ENCODE data around the gene SLC5A1. TPM values are rescaled to one million over a fixed set of nuclear protein-coding genes. Genes with fewer than 3 reads are reported as not detected.
A peak's percentile ranks its signal among the peaks of the same experiment; 100 is the strongest.

The SLC5A1 gene
- total and polyA plus RNA-seq, 2 donors from 2014 or later: 1.0 to 3.0 TPM

- FAIRE-seq (no peak), DNase-seq (peak in 1 of 5 donors; percentile 7)
- intact Hi-C loops (cut with DNase I): no loop called here
- no peaks in the 10 kb centered on the region for H3K36me3 ChIP-seq (ENCODE audit: control insufficient read depth in 2 of 3, insufficient read depth in 3 of 3, low read length in 3 of 3)
- H3K9ac ChIP-seq (ENCODE audit: low read length in 3 of 3): no peak overlapping the region
- H3K27me3 ChIP-seq (ENCODE audit: control insufficient read depth, insufficient read depth, low read length): no peaks in the 10 kb centered on the region
- no peaks in the 10 kb centered on the region for H3K9me3 ChIP-seq (ENCODE audit: control insufficient read depth in 2 of 3, insufficient read depth in 1 of 3, low read length in 3 of 3)
- no peak overlapping the region for H3K27ac ChIP-seq (ENCODE audit: low read depth in 2 of 2, low read length in 2 of 2)
- H3K4me1 ChIP-seq (ENCODE audit: control insufficient read depth in 2 of 3, insufficient read depth in 2 of 3, low read depth in 1 of 3, low read length in 3 of 3): no peaks in the 10 kb centered on the region
- TF ChIP-seq CTCF (IDR thresholded peaks at IDR 0.05; ENCODE audit: borderline replicate concordance, extremely low read depth, insufficient read depth): no peak
- no peak overlapping the region for H3K4me3 ChIP-seq (ENCODE audit: low read length in 3 of 3)
Measured at GRCh38 chr22:32103658-32104315, 60.7 kb downstream of the SLC5A1 start.

- no peaks in the 10 kb centered on the region for H3K4me1 ChIP-seq (ENCODE audit: control insufficient read depth in 2 of 3, insufficient read depth in 2 of 3, low read depth in 1 of 3, low read length in 3 of 3)
- no peaks in the 10 kb centered on the region for H3K36me3 ChIP-seq (ENCODE audit: control insufficient read depth in 2 of 3, insufficient read depth in 3 of 3, low read length in 3 of 3)
- DNase-seq (peak in 3 of 5 donors; percentile 38 to 68 (median 55)), FAIRE-seq (no peak)
- no peak overlapping the region for H3K27ac ChIP-seq (ENCODE audit: low read depth in 2 of 2, low read length in 2 of 2)
- no peaks in the 10 kb centered on the region for H3K9me3 ChIP-seq (ENCODE audit: control insufficient read depth in 2 of 3, insufficient read depth in 1 of 3, low read length in 3 of 3)
- no peaks in the 10 kb centered on the region for H3K27me3 ChIP-seq (ENCODE audit: control insufficient read depth, insufficient read depth, low read length)
- no peak overlapping the region for H3K4me3 ChIP-seq (ENCODE audit: low read length in 3 of 3)
- no peak overlapping the region for H3K9ac ChIP-seq (ENCODE audit: low read length in 3 of 3)
- no peak for TF ChIP-seq CTCF (IDR thresholded peaks at IDR 0.05; ENCODE audit: borderline replicate concordance, extremely low read depth, insufficient read depth)
- intact Hi-C loops (cut with DNase I): no loop called here
Measured at GRCh38 chr22:32106930-32107329, 63.9 kb downstream of the SLC5A1 start.

GRCh38 chr22:32112380-32112779, 69.3 kb downstream of the SLC5A1 start:
- Histone ChIP-seq H3K9ac (ENCODE audit: low read length in 3 of 3) (no peak overlapping the region), H3K27me3 (ENCODE audit: control insufficient read depth, insufficient read depth, low read length) (no peaks in the 10 kb centered on the region), H3K9me3 (ENCODE audit: control insufficient read depth in 2 of 3, insufficient read depth in 1 of 3, low read length in 3 of 3) (no peaks in the 10 kb centered on the region), H3K4me3 (ENCODE audit: low read length in 3 of 3) (no peak overlapping the region), H3K36me3 (ENCODE audit: control insufficient read depth in 2 of 3, insufficient read depth in 3 of 3, low read length in 3 of 3) (no peaks in the 10 kb centered on the region), H3K4me1 (ENCODE audit: control insufficient read depth in 2 of 3, insufficient read depth in 2 of 3, low read depth in 1 of 3, low read length in 3 of 3) (no peaks in the 10 kb centered on the region), H3K27ac (ENCODE audit: low read depth in 2 of 2, low read length in 2 of 2) (no peak overlapping the region)
- intact Hi-C loops (cut with DNase I): no loop called here
- TF ChIP-seq CTCF (IDR thresholded peaks at IDR 0.05; ENCODE audit: borderline replicate concordance, extremely low read depth, insufficient read depth): no peak
- DNase-seq (no peak), FAIRE-seq (no peak)
